ENCODE measurements around the gene HPSE.
A peak's percentile ranks its signal among the peaks of the same experiment; 100 is the strongest.

HPSE gene

GRCh38 chr4:83263106-83263505, 71.5 kb downstream of the HPSE start:
- no peak overlapping the region for H3K4me3 ChIP-seq (ENCODE audit: low read depth, low read length)
- TF ChIP-seq CTCF (IDR thresholded peaks at IDR 0.05; ENCODE audit: low read depth, low read length) = no peak
- in situ Hi-C loops (cut with HindIII; ENCODE audit: low sequenced_read_pairs) = no loop called here
- DNase-seq (ENCODE audit: low read depth, low spot score) = no peak

GRCh38 chr4:83262682-83263081, 72.0 kb downstream of the HPSE start:
- no peak for TF ChIP-seq CTCF (IDR thresholded peaks at IDR 0.05; ENCODE audit: low read depth, low read length)
- no peak overlapping the region for H3K4me3 ChIP-seq (ENCODE audit: low read depth, low read length)
- in situ Hi-C loops (cut with HindIII; ENCODE audit: low sequenced_read_pairs) = no loop called here
- DNase-seq (ENCODE audit: low read depth, low spot score) = no peak

DNA sequence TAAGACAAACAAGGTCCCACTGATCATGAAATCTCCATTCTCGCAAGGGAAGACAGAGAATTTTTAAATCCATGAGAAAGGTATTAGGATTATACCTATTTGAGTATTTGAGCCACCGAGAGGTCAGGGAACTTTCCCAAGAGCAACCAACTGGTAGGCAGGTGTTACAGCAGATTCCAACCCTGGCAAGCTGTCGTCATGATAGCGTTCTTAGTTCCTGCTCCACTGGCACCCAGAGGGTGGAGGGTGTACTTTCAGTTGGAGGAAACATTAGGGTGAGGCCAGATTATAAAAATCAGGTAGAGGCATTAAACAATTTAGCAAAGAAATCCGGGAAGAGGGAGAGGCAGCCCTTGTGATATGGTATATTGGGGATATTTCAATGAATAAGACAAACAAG, 73.3 kb downstream of the HPSE start:
- in situ Hi-C loops (cut with HindIII; ENCODE audit: low sequenced_read_pairs) = no loop called here
- no peak for TF ChIP-seq CTCF (IDR thresholded peaks at IDR 0.05; ENCODE audit: low read depth, low read length)
- H3K4me3 ChIP-seq (ENCODE audit: low read depth, low read length) = no peak overlapping the region
- DNase-seq (ENCODE audit: low read depth, low spot score) = no peak

DNA sequence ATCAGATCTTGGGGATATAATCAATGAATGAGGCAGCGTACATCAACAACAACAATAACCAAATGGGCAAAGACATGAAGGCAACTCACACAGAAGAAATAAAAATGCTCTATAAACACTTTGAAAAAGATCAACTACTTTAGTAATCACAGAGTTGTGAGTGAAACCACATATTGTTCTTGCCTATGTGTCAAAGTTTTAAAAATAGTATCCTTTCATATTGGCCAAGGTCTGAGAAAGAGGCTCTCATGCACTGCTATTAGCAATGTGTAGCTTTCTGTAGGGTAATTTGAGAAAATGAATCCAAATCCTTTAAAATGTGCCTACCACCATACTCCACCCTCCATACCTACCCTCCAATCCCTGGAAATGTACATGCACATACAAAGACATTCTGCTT, 75.1 kb downstream of the HPSE start:
- TF ChIP-seq CTCF (IDR thresholded peaks at IDR 0.05; ENCODE audit: low read depth, low read length) = no peak

GRCh38 chr4:83258461-83258860, 76.2 kb downstream of the HPSE start:
- no peak for TF ChIP-seq CTCF (IDR thresholded peaks at IDR 0.05; ENCODE audit: low read depth, low read length)
- H3K4me3 ChIP-seq (ENCODE audit: low read depth, low read length) = no peak overlapping the region
- no peak for DNase-seq (ENCODE audit: low read depth, low spot score)
- in situ Hi-C loops (cut with HindIII; ENCODE audit: low sequenced_read_pairs) = no loop called here

More for the DNA sequence above, 75.1 kb downstream of the HPSE start:
- in situ Hi-C loops (cut with HindIII; ENCODE audit: low sequenced_read_pairs) = no loop called here
- no peak overlapping the region for H3K4me3 ChIP-seq (ENCODE audit: low read depth, low read length)
- DNase-seq (ENCODE audit: low read depth, low spot score) = no peak

- no peak for TF ChIP-seq CTCF (IDR thresholded peaks at IDR 0.05; ENCODE audit: low read depth, low read length)
- no peak for DNase-seq (ENCODE audit: low read depth, low spot score)
- H3K4me3 ChIP-seq (ENCODE audit: low read depth, low read length) = no peak overlapping the region
- in situ Hi-C loops (cut with HindIII; ENCODE audit: low sequenced_read_pairs) = no loop called here
Measured at GRCh38 chr4:83257811-83258210, 76.8 kb downstream of the HPSE start.

GRCh38 chr4:83255584-83255983, 79.1 kb downstream of the HPSE start:
- DNase-seq (ENCODE audit: low read depth, low spot score) = peak; percentile 67
- H3K4me3 ChIP-seq (ENCODE audit: low read depth, low read length) = no peak overlapping the region
- in situ Hi-C loops (cut with HindIII; ENCODE audit: low sequenced_read_pairs) = no loop called here
- TF ChIP-seq CTCF (IDR thresholded peaks at IDR 0.05; ENCODE audit: low read depth, low read length) = no peak

All from astrocyte of the spinal cord (primary cell).